Measurements from ENCODE around the gene AIF1.

AIF1 gene

GRCh38 chr6:31574106-31575061 is 40.6 kb upstream of the AIF1 start:
- no peaks in the 10 kb centered on the region for H3K9me3 ChIP-seq (ENCODE audit: insufficient read depth, low read length)
- no peaks in the 10 kb centered on the region for H3K27me3 ChIP-seq (ENCODE audit: low read length)
- no peaks in the 10 kb centered on the region for H3K9me2 ChIP-seq (replicated peaks; ENCODE audit: insufficient read depth, low read length)
- TF ChIP-seq EZH2phosphoT487 (conservative IDR thresholded peaks at IDR 0.05; ENCODE audit: low read length) = no peak
- TF ChIP-seq, protein P1, sequence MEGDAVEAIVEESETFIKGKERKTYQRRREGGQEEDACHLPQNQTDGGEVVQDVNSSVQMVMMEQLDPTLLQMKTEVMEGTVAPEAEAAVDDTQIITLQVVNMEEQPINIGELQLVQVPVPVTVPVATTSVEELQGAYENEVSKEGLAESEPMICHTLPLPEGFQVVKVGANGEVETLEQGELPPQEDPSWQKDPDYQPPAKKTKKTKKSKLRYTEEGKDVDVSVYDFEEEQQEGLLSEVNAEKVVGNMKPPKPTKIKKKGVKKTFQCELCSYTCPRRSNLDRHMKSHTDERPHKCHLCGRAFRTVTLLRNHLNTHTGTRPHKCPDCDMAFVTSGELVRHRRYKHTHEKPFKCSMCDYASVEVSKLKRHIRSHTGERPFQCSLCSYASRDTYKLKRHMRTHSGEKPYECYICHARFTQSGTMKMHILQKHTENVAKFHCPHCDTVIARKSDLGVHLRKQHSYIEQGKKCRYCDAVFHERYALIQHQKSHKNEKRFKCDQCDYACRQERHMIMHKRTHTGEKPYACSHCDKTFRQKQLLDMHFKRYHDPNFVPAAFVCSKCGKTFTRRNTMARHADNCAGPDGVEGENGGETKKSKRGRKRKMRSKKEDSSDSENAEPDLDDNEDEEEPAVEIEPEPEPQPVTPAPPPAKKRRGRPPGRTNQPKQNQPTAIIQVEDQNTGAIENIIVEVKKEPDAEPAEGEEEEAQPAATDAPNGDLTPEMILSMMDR (IDR thresholded peaks at IDR 0.05; ENCODE audit: insufficient read depth, low read length, poor library complexity, severe bottlenecking) = peak; percentile 30
- peak overlapping the region; percentile 86 for H3K4me2 ChIP-seq (ENCODE audit: low read depth, low read length, poor library complexity, severe bottlenecking)
- H3K27ac ChIP-seq (ENCODE audit: low read depth, low read length) = peak overlapping the region; percentile 92
- H4K20me1 ChIP-seq (ENCODE audit: low read depth, low read length) = no peaks in the 10 kb centered on the region
- peaks cover 3% of the 10 kb centered on the region; the same call in 1 of the 2 replicates for H3K36me3 ChIP-seq (ENCODE audit: low read length)
- H2AFZ ChIP-seq (ENCODE audit: low read depth, low read length, severe bottlenecking) = peak overlapping the region; percentile 10
- H3K79me2 ChIP-seq (ENCODE audit: insufficient read depth, low read length) = peaks cover 66% of the 10 kb centered on the region
- H3K4me3 ChIP-seq (ENCODE audit: insufficient read depth, low read length, poor library complexity, severe bottlenecking) = peak overlapping the region; percentile 71
- H3K9ac ChIP-seq (ENCODE audit: low read length) = peak overlapping the region; percentile 84
- peaks cover 88% of the 10 kb centered on the region for H3F3A ChIP-seq (ENCODE audit: insufficient read depth)

DNA sequence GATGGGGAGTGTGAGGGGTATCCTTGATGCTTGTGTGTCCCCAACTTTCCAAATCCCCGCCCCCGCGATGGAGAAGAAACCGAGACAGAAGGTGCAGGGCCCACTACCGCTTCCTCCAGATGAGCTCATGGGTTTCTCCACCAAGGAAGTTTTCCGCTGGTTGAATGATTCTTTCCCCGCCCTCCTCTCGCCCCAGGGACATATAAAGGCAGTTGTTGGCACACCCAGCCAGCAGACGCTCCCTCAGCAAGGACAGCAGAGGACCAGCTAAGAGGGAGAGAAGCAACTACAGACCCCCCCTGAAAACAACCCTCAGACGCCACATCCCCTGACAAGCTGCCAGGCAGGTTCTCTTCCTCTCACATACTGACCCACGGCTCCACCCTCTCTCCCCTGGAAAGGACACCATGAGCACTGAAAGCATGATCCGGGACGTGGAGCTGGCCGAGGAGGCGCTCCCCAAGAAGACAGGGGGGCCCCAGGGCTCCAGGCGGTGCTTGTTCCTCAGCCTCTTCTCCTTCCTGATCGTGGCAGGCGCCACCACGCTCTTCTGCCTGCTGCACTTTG is 39.6 kb upstream of the AIF1 start, which contains the start of gene TNF:
Gene TNF (plus strand): TSS at position 231 of the 567 bp plus-strand sequence. CDS start 177 bp downstream, at position 408.
- Histone ChIP-seq H3K27ac (ENCODE audit: low read depth, low read length) (peak within 1 kb of the TSS; percentile 92), H3K79me2 (ENCODE audit: insufficient read depth, low read length) (peaks cover 56% of the 10 kb centered on the region), H3K9ac (ENCODE audit: low read length) (peak within 1 kb of the TSS; percentile 84), H3K27me3 (ENCODE audit: low read length) (no peaks in the 10 kb centered on the region), H3K9me3 (ENCODE audit: insufficient read depth, low read length) (no peaks in the 10 kb centered on the region), H3K4me3 (ENCODE audit: insufficient read depth, low read length, poor library complexity, severe bottlenecking) (peak within 1 kb of the TSS; percentile 71), H3K36me3 (ENCODE audit: low read length) (peaks cover 3% of the 10 kb centered on the region; the same call in 1 of the 2 replicates), H3K4me2 (ENCODE audit: low read depth, low read length, poor library complexity, severe bottlenecking) (peak within 1 kb of the TSS; percentile 86), H3F3A (ENCODE audit: insufficient read depth) (peaks cover 89% of the 10 kb centered on the region), H3K9me2 (replicated peaks; ENCODE audit: insufficient read depth, low read length) (no peaks in the 10 kb centered on the region), H2AFZ (ENCODE audit: low read depth, low read length, severe bottlenecking) (peak within 1 kb of the TSS; percentile 10), H4K20me1 (ENCODE audit: low read depth, low read length) (no peaks in the 10 kb centered on the region)
- no peak for TF ChIP-seq EZH2phosphoT487 (conservative IDR thresholded peaks at IDR 0.05; ENCODE audit: low read length)
- TF ChIP-seq, protein P1 (IDR thresholded peaks at IDR 0.05; ENCODE audit: insufficient read depth, low read length, poor library complexity, severe bottlenecking) = no peak

- peaks cover 86% of the 10 kb centered on the region for H3F3A ChIP-seq (ENCODE audit: insufficient read depth)
- H3K79me2 ChIP-seq (ENCODE audit: insufficient read depth, low read length) = peaks cover 51% of the 10 kb centered on the region
- H3K9ac ChIP-seq (ENCODE audit: low read length) = peak overlapping the region; percentile 84
- peak overlapping the region; percentile 86 for H3K4me2 ChIP-seq (ENCODE audit: low read depth, low read length, poor library complexity, severe bottlenecking)
- peaks cover 3% of the 10 kb centered on the region; the same call in 1 of the 2 replicates for H3K36me3 ChIP-seq (ENCODE audit: low read length)
- H3K27ac ChIP-seq (ENCODE audit: low read depth, low read length) = peak overlapping the region; percentile 92
- TF ChIP-seq, protein P1 (IDR thresholded peaks at IDR 0.05; ENCODE audit: insufficient read depth, low read length, poor library complexity, severe bottlenecking) = no peak
- no peak for TF ChIP-seq EZH2phosphoT487 (conservative IDR thresholded peaks at IDR 0.05; ENCODE audit: low read length)
- peak overlapping the region; percentile 71 for H3K4me3 ChIP-seq (ENCODE audit: insufficient read depth, low read length, poor library complexity, severe bottlenecking)
- H4K20me1 ChIP-seq (ENCODE audit: low read depth, low read length) = no peaks in the 10 kb centered on the region
- no peaks in the 10 kb centered on the region for H3K9me2 ChIP-seq (replicated peaks; ENCODE audit: insufficient read depth, low read length)
- no peak overlapping the region for H2AFZ ChIP-seq (ENCODE audit: low read depth, low read length, severe bottlenecking)
- no peaks in the 10 kb centered on the region for H3K27me3 ChIP-seq (ENCODE audit: low read length)
- no peaks in the 10 kb centered on the region for H3K9me3 ChIP-seq (ENCODE audit: insufficient read depth, low read length)
Observed at GRCh38 chr6:31575952-31576685, 38.9 kb upstream of the AIF1 start.

All from SU-DHL-6 (cell line).